Right ventricle myocardium inferior (tissue), 1 donor: Measurements from ENCODE around the gene ROBO2. TPM values are rescaled to one million over a fixed set of nuclear protein-coding genes. Genes with fewer than 3 reads are reported as not detected.

Experiments used
- ATAC-seq: fragments of 200-7000 bp; cut with Tn5 transposase; one replicate; pipeline ENCODE4 v1.9.1; 2020; ENCODE audit warnings: mild to moderate bottlenecking, moderate library complexity
- DNase-seq: peaks from one replicate; pipeline ENCODE4 v3.0.0; 2021; ENCODE audit errors: missing footprints
- intact Hi-C: fragments of 100-400 bp; cut with DNase I; formaldehyde crosslinking; loops from one replicate; pipeline ENCODE4 v1.11.0; 2022
- total RNA-seq: library from RNA; stranded (reverse); fragmentation: NEBNext Ultra II Directional; extraction: Animal tissue kit (Norgen Biotek cat#: 25700); gene quantifications from one replicate; pipeline ENCODE4 v1.2.1, GENCODE V29; 2021
- donor health status: DM: no; HTN: yes; CAD: no; lungs with severe emphysema.

The ROBO2 gene
- total RNA-seq, 1 donor from 2014 or later: 0.14 TPM

DNA sequence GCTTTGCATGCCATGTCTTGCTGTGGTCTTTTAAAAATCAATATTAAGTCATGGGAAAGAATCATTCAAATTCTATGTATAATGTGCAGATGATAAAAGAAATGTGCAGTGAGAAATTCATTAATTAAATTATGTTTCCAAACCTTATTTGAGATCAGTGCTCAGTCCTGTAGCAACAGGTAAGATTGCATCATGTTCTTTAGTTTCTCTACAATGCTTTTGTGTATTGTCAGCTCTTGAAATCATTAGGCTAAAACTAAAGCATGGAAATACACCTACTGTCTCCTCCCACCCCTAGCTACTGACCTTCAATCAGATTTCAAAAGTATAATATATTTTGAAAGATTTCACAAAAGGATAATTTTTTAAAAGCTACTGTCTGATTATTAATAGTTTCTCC is 612.7 kb downstream of the ROBO2 start:
- ATAC-seq (no peak), DNase-seq (no peak)
- intact Hi-C loops: no loop called here

DNA sequence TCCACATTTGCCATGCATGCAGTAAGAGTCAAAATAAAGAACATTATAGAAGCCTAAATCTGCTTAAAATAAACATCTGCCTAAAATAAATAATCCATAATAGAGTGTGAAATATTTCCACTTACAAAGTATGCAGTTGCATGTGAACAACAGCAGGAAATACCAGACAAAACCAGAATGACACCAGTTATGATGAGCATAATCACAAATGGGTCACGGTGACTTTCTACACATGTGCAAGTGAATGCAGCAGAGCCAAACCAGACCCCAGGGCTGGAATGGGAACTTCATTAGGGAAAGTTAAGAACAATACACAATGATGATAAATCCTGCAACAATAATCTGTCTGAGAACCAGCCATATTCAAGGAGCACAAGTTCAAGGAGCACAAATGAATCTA is 615.5 kb downstream of the ROBO2 start:
- intact Hi-C loops: no loop called here
- ATAC-seq (no peak), DNase-seq (no peak)

DNA sequence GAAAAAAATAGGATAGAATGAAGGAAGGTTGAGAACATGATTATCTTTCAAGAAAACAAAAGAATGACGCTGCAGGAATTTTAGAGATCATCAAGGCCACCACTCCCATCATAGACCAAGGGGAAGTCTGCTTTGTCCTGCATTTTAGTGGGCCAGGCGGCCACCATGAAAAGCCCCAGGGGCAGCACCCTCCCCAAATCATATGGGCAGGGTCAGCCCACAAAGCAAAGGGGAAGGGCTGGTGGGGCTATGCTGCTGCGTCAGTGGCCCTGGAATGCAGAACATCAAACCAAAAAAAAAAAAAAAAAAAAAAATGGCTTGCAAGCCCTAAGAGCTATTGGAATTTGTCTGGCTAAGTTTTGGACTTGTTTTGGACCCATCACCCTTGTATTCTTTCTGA is 620.8 kb downstream of the ROBO2 start:
- intact Hi-C loops: no loop called here
- no peak for DNase-seq
- ATAC-seq: no peak

GRCh38 chr3:77667901-77668300 is 628.0 kb downstream of the ROBO2 start:
- intact Hi-C loops: no loop called here
- ATAC-seq: no peak
- no peak for DNase-seq

DNA sequence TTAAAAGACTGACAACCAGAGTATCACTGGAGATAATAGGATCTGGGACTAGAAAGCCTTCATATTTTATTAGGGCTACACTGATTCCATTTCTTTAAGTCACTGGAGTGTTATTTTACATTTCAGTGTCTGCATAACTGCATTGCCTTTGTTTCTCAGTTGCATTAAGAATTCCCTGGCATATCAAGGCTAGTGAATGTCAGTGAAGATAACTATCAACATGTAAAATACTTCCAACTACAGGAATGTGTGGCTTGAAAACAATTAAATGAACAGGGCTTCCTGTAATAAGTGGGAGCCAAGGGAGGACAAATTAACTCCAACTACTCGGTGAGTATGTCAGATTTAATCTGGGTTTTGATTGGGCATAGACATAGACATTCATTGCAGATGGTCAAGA is 628.5 kb downstream of the ROBO2 start:
- DNase-seq (no peak), ATAC-seq (no peak)
- intact Hi-C loops: no loop called here

- DNase-seq (no peak), ATAC-seq (no peak)
- intact Hi-C loops: no loop called here
Observed at GRCh38 chr3:77672016-77672415, 632.1 kb downstream of the ROBO2 start.

DNA sequence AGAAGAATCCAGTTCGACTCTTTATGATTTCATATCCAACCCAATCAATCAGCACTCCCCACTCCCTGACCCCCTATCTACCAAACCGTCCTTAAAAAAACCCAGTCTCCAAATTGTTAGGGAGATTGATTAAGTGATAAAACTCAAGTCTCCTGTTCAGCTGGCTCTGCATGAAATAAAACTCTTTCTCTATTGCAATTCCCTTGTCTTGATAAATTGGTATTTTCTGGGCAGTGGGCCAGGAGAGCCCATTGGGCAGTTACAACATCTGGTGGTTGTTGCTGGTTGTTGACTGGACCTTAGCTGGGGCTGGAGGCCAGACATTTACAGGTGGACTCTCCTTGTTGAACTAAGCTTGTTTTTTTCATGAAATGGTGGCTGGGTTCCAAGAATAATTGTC is 642.3 kb downstream of the ROBO2 start:
- DNase-seq: no peak
- ATAC-seq: no peak
- intact Hi-C loops: no loop called here

DNA sequence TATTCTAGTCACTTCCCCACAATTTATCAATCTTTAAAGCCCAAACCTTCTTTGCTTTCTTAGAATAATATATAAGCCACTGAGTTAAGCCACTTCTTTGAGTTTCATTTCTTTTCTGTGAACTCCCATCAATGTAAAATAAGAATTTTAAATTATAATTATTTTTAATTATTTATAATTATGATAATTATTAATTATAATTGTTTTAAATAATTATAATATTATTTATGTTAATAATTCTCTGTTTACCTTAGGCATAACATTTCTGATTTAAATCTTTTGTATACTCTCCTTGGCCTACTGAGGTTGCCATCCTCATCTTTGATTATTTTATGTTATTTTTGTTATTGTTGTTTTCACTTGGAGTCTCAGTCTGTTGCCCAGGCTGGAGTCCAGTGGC is 644.2 kb downstream of the ROBO2 start:
- intact Hi-C loops: no loop called here
- ATAC-seq: no peak

GRCh38 chr3:77685713-77686112 is 645.8 kb downstream of the ROBO2 start:
- intact Hi-C loops: no loop called here
- ATAC-seq (no peak), DNase-seq (no peak)

More for the DNA sequence above, 644.2 kb downstream of the ROBO2 start:
- no peak for DNase-seq

DNA sequence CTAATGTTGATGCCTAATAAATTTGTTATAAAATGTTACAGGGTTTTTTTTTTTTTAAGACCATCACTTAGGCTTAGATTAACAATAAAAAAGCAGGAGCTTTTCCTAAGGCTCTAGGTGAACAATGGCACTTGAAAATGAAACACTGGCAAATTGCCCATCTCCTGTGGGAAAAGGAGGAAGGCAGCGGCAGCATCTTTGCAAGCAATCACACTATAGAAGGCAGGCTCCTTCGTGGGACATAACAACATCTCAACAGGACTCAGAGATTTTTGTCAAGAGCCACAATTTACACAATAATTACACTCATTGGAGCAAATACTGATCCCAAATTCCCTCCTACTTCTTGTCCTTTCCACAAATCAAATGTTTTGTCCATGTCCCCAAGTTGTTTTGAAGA is 646.7 kb downstream of the ROBO2 start:
- ATAC-seq (no peak), DNase-seq (no peak)
- intact Hi-C loops: no loop called here

DNA sequence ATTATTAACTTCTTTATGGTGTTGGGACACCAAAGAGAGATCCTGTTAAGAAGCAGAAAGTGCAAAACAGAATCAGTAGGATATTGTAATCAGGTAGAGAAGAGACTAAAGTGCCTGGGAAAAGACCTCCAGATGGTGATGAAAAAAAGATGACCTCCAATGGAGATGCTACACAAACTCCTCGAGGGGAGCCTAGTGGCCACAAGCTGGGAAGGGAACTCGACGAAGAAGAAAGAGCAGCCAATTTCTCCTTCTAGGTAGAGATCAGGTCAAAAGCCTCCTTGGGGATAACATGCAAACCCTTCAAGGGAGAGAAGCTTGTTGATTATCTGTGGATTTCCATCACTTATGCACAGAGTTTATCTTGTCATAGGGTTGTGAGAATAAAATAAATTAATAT is 647.6 kb downstream of the ROBO2 start:
- intact Hi-C loops: no loop called here
- ATAC-seq (no peak), DNase-seq (no peak)

DNA sequence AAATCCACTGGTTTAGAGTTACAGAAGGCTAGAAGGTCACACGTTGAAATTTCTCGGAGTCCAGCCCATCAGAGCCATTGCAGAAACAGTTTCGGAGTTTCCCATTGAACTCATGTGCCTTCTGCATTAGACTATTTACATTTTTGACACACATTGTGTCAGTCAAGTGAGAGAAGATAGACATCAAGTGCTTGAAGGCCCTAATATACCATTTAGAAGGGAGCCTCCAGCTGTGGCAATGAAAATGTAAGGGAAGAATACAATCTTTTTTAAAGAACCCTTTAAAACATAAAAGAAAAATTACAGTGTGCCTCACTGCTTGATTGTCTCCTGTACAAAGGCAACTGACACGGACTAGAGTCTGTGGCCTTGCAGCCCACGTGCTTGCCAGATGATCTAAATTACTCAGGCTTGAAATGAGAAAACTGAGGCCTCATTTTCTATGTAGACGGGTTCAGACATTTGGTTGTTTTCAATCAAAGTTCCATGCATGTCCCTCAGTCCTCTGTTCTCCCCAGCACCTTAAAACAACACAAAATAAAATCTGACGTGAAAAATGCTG is 650.5 kb downstream of the ROBO2 start:
- ATAC-seq (no peak), DNase-seq (no peak)
- intact Hi-C loops: no loop called here

DNA sequence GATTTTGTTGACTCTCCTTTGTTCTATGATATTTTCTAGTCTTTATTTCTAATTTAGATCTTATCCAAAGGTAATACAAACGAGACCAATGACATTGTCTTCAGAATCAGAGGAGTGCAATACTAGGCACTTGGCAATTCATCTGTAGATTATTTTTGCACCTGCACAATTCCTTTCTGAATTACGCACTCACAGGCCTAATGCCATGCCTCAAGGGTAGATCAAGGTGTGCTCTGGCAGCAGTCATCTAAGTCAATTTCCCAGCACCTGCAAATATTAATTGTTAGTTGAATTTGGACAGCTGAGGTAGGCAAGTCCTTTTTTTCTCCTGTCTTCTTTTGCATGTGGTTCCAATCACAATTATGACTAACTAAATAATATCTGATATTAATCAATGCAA is 653.2 kb downstream of the ROBO2 start:
- no peak for ATAC-seq
- no peak for DNase-seq
- intact Hi-C loops: no loop called here

- DNase-seq: no peak
- intact Hi-C loops: no loop called here
Observed at GRCh38 chr3:77699125-77699691, 659.3 kb downstream of the ROBO2 start.

More at GRCh38 chr3:77699125-77699691, 659.3 kb downstream of the ROBO2 start:
- ATAC-seq: no peak
